Osteoblast (primary cell): Measurements from ENCODE around the gene CNTRL. TPM values are rescaled to one million over a fixed set of nuclear protein-coding genes. Genes with fewer than 3 reads are reported as not detected.

Experiments
- DNase-seq: peaks from one replicate; pipeline ENCODE4 v3.0.0; 2011; ENCODE audit warnings: low spot score, mixed read lengths; ENCODE audit not compliant: insufficient read length; ENCODE audit errors: missing footprints
- H2AFZ ChIP-seq: 2 replicates; pipeline ENCODE4 v1.6.0; 2011; ENCODE audit warnings: mild to moderate bottlenecking, low read length
- H3K27ac ChIP-seq: 2 replicates; pipeline ENCODE4 v1.5.1; 2011; ENCODE audit warnings: mild to moderate bottlenecking, low read depth, low read length, moderate library complexity
- H3K27me3 ChIP-seq: 2 replicates; pipeline ENCODE4 v1.6.0; 2012; ENCODE audit warnings: mild to moderate bottlenecking, control low read depth, inconsistent platforms, low read length, moderate library complexity; ENCODE audit not compliant: insufficient read depth
- H3K36me3 ChIP-seq: 2 replicates; pipeline ENCODE4 v1.5.1; 2011; ENCODE audit warnings: mild to moderate bottlenecking, low read length, control low read depth, moderate library complexity; ENCODE audit not compliant: insufficient read depth
- H3K4me1 ChIP-seq: 2 replicates; pipeline ENCODE4 v1.5.1; 2011; ENCODE audit warnings: mild to moderate bottlenecking, low read length, control low read depth, moderate library complexity; ENCODE audit not compliant: insufficient read depth
- H3K4me2 ChIP-seq: 2 replicates; pipeline ENCODE4 v1.6.0; 2011; ENCODE audit warnings: mild to moderate bottlenecking, low read length; ENCODE audit not compliant: insufficient read depth
- H3K4me3 ChIP-seq: fragments of 200-600 bp; sonication (generic); 3 replicates; pipeline ENCODE4 v1.5.1; 2012; ENCODE audit warnings: mild to moderate bottlenecking, low read length, inconsistent platforms; ENCODE audit not compliant: insufficient read depth
- H3K79me2 ChIP-seq: 2 replicates; pipeline ENCODE4 v1.6.0; 2012; ENCODE audit warnings: mild to moderate bottlenecking, low read length, control low read depth, inconsistent platforms; ENCODE audit not compliant: insufficient read depth
- H3K9me3 ChIP-seq: 2 replicates; pipeline ENCODE4 v1.5.1; 2011; ENCODE audit warnings: low read depth, low read length, control low read depth
- H4K20me1 ChIP-seq: 2 replicates; pipeline ENCODE4 v1.6.0; 2012; ENCODE audit warnings: mild to moderate bottlenecking, low read length, control low read depth; ENCODE audit not compliant: insufficient read depth
- total RNA-seq: library from RNA; depleted of rRNA; stranded (reverse); fragments of >200 nt; gene quantifications from 2 replicates; pipeline ENCODE4 v1.2.3, GENCODE V29; 2012
- TF ChIP-seq, protein P1 (sequence below): IDR thresholded peaks from 2 replicates; pipeline ENCODE4 v1.5.1; 2011; ENCODE audit warnings: mild to moderate bottlenecking, low read depth, low read length, moderate library complexity; ENCODE audit errors: extremely low read depth

Gene CNTRL
- total RNA-seq, 1 donor = 8.7 TPM

DNA sequence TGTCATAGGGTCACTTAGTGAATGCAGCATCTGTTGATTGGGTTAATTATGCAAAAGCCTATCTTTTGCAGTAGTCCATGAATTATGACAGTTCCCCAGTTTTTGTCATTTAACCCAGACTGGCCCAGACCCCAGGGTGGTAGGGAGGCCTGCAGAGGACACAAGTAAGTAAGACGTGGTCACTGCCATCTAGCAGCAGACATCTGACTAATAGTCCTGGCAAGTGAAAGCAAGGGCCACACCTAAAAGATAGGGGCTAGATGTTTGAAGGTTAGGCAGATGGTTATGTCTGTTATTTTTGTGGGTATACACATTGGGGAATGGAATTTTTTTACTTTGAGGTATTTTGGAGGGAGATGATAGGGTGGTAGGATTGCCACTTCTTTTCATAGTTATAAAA lies 78.9 kb downstream of the CNTRL start:
- H3K27ac ChIP-seq = no peak overlapping the region

DNA sequence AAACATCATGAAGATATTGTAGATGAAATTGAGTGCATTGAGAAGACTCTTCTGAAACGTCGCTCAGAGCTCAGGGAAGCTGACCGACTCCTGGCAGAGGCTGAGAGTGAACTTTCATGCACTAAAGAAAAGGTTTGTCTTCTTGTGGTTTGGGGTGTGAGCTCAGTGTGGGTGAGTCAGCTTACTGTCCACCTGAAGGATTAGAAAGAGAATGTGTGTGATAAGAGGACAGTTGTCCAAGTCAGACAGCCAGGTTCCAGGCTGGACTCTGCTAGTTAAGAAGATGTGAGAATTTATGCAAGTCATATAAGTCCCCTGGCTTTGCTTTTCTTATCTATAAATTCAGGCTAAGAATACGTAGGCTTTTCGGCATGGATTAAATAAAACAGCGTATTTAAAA lies 80.0 kb downstream of the CNTRL start:
- peaks cover 8% of the 10 kb centered on the region for H3K36me3 ChIP-seq
- no peaks in the 10 kb centered on the region for H4K20me1 ChIP-seq
- H2AFZ ChIP-seq = no peak overlapping the region
- TF ChIP-seq, protein P1, sequence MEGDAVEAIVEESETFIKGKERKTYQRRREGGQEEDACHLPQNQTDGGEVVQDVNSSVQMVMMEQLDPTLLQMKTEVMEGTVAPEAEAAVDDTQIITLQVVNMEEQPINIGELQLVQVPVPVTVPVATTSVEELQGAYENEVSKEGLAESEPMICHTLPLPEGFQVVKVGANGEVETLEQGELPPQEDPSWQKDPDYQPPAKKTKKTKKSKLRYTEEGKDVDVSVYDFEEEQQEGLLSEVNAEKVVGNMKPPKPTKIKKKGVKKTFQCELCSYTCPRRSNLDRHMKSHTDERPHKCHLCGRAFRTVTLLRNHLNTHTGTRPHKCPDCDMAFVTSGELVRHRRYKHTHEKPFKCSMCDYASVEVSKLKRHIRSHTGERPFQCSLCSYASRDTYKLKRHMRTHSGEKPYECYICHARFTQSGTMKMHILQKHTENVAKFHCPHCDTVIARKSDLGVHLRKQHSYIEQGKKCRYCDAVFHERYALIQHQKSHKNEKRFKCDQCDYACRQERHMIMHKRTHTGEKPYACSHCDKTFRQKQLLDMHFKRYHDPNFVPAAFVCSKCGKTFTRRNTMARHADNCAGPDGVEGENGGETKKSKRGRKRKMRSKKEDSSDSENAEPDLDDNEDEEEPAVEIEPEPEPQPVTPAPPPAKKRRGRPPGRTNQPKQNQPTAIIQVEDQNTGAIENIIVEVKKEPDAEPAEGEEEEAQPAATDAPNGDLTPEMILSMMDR = no peak
- no peaks in the 10 kb centered on the region for H3K9me3 ChIP-seq
- no peak for DNase-seq
- no peak overlapping the region for H3K4me2 ChIP-seq
- H3K27ac ChIP-seq = no peak overlapping the region
- peaks cover 13% of the 10 kb centered on the region for H3K4me1 ChIP-seq
- no peak overlapping the region for H3K4me3 ChIP-seq
- H3K27me3 ChIP-seq = no peaks in the 10 kb centered on the region
- H3K79me2 ChIP-seq = no peaks in the 10 kb centered on the region

More for the DNA sequence above, 78.9 kb downstream of the CNTRL start:
- Histone ChIP-seq H3K27me3 (no peaks in the 10 kb centered on the region), H3K4me2 (no peak overlapping the region), H3K4me3 (no peak overlapping the region), H3K36me3 (peaks cover 10% of the 10 kb centered on the region), H4K20me1 (no peaks in the 10 kb centered on the region), H3K9me3 (no peaks in the 10 kb centered on the region), H3K4me1 (peaks cover 13% of the 10 kb centered on the region), H3K79me2 (no peaks in the 10 kb centered on the region), H2AFZ (no peak overlapping the region)
- DNase-seq = no peak
- TF ChIP-seq, protein P1 = no peak

DNA sequence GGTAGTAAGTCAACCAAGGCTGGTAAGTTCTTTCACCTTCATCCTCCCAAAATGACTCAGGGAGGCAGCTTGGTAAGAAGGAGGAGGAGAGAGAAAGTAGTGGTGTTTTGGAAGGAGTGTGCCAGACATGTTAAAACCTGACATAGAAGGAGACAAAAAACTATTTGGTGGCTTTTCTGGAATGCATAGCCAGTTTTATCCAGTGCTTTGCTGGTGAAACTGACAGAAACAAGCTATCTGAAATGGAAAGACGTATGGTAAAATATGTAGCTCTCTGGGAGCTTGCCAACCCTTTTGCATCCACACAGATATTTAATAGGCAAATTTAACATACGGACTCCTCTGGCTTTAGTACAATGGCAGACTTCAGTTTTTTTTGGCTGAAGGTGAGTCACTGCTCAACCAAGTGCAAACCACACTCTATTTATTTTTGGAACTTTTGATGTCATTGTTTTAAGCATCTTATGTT lies 81.5 kb downstream of the CNTRL start:
- no peaks in the 10 kb centered on the region for H3K79me2 ChIP-seq
- H4K20me1 ChIP-seq = no peaks in the 10 kb centered on the region
- H3K36me3 ChIP-seq = peaks cover 16% of the 10 kb centered on the region
- H3K9me3 ChIP-seq = no peaks in the 10 kb centered on the region
- peak overlapping the region; percentile 65 for H3K27ac ChIP-seq
- peak; percentile 49 for DNase-seq
- H2AFZ ChIP-seq = peak overlapping the region; percentile 70
- TF ChIP-seq, protein P1 = no peak
- no peaks in the 10 kb centered on the region for H3K27me3 ChIP-seq
- H3K4me1 ChIP-seq = peaks cover 13% of the 10 kb centered on the region
- H3K4me2 ChIP-seq = peak overlapping the region; percentile 77
- H3K4me3 ChIP-seq = peak overlapping the region; percentile 52

DNA sequence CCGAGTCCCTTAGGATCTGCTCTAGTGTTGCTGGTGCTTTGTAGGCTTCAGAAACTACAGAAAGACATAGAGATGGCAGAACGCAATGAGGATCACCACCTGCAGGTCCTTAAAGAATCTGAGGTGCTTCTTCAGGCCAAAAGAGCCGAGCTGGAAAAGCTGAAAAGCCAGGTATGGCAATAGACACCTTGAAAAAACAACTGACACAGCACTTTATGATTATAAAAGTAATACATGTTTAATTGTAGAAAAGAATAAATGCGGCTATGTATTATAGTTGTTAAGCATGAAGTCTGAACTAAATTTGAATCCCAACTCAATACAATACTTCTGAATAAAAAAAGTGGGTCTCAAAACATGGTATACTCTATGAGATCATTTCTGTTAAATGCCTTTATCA lies 83.2 kb downstream of the CNTRL start:
- H3K4me3 ChIP-seq = no peak overlapping the region
- H2AFZ ChIP-seq = no peak overlapping the region
- no peaks in the 10 kb centered on the region for H3K79me2 ChIP-seq
- no peaks in the 10 kb centered on the region for H3K9me3 ChIP-seq
- H3K4me2 ChIP-seq = no peak overlapping the region
- H3K27ac ChIP-seq = no peak overlapping the region
- peaks cover 13% of the 10 kb centered on the region for H3K4me1 ChIP-seq
- no peak for DNase-seq
- no peaks in the 10 kb centered on the region for H4K20me1 ChIP-seq
- H3K36me3 ChIP-seq = peaks cover 16% of the 10 kb centered on the region
- no peaks in the 10 kb centered on the region for H3K27me3 ChIP-seq
- TF ChIP-seq, protein P1 = no peak
